GM12801 (cell line): ENCODE results near the gene SRP14.

Source experiments
- TF ChIP-seq, protein P1 (sequence below): IDR thresholded peaks from one replicate; pipeline ENCODE4 v1.5.1; 2011; ENCODE audit warnings: control low read depth; ENCODE audit not compliant: insufficient read length; ENCODE audit errors: extremely low read depth

Gene SRP14

GRCh38 chr15:40043927-40044716 is 5.1 kb upstream of the SRP14 start:
- TF ChIP-seq, protein P1, sequence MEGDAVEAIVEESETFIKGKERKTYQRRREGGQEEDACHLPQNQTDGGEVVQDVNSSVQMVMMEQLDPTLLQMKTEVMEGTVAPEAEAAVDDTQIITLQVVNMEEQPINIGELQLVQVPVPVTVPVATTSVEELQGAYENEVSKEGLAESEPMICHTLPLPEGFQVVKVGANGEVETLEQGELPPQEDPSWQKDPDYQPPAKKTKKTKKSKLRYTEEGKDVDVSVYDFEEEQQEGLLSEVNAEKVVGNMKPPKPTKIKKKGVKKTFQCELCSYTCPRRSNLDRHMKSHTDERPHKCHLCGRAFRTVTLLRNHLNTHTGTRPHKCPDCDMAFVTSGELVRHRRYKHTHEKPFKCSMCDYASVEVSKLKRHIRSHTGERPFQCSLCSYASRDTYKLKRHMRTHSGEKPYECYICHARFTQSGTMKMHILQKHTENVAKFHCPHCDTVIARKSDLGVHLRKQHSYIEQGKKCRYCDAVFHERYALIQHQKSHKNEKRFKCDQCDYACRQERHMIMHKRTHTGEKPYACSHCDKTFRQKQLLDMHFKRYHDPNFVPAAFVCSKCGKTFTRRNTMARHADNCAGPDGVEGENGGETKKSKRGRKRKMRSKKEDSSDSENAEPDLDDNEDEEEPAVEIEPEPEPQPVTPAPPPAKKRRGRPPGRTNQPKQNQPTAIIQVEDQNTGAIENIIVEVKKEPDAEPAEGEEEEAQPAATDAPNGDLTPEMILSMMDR, result no peak

GRCh38 chr15:40042791-40043320 is 3.9 kb upstream of the SRP14 start:
- TF ChIP-seq, protein P1, result no peak

- TF ChIP-seq, protein P1, result no peak
These were observed 1.8 kb upstream of the SRP14 start for GRCh38 chr15:40040770-40041169.

- TF ChIP-seq, protein P1, result no peak
These were observed 1.3 kb upstream of the SRP14 start for GRCh38 chr15:40040293-40040635.

DNA sequence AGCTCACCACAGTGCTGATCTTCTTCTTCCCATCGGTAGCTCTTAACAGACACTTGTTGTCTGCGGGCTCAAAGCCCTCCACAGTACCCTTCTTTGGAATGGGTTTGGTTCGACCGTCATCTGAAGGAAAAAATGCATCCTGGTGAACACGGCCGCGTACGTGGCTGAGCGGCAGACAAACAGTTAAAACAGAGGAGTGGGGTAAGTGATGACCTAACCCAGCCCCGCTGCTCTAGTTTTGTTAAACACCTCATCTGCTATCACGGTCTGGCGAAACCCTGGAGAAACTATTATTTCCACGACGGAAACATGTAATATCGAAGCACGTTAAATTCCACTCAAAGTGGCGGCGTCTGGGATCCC is 725 bp downstream of the SRP14 start:
- TF ChIP-seq, protein P1, result no peak

GRCh38 chr15:40037721-40038120 is 1.3 kb downstream of the SRP14 start:
- TF ChIP-seq, protein P1, result no peak

- TF ChIP-seq, protein P1, result no peak
These were observed 4.6 kb downstream of the SRP14 start for GRCh38 chr15:40034186-40034946.
